ENCODE results near the gene SP100.

SP100 gene

DNA sequence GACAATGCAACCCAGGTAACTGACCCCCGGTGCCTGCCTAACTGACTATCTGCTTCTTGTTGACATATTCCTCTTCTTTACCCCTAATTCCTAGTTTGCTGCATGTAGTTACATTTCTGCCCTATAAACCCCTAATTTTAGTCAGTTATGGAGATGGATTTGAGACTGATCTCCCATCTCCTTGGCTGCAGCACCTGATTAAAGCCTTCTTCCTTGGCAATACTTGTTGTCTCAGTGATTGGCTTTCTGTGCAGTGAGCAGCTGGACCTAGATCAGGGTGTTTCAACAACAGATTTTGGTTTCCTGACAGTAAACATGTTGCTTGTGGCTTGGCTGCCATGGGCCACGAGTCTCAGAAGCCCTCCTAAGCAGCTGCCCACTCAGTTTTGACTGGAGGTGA lies 105.4 kb downstream of the SP100 start:
- TF ChIP-seq CREB1 (IDR thresholded peaks at IDR 0.05; ENCODE audit: low read depth) (no peak), EP300 (IDR thresholded peaks at IDR 0.05; ENCODE audit: borderline replicate concordance) (no peak), TEAD4 (IDR thresholded peaks at IDR 0.05) (no peak), MAX (IDR thresholded peaks at IDR 0.05) (no peak), TAF1 (IDR thresholded peaks at IDR 0.05; ENCODE audit: low read depth) (no peak), TCF12 (IDR thresholded peaks at IDR 0.05; ENCODE audit: low read depth) (no peak), NFIC (IDR thresholded peaks at IDR 0.05) (no peak), EGR1 (IDR thresholded peaks at IDR 0.05) (no peak), YY1 (IDR thresholded peaks at IDR 0.05; ENCODE audit: low read depth) (no peak), RAD21 (IDR thresholded peaks at IDR 0.05; ENCODE audit: low read depth) (no peak), FOXM1 (IDR thresholded peaks at IDR 0.05; ENCODE audit: borderline replicate concordance, low read depth) (no peak), ZBTB7A (IDR thresholded peaks at IDR 0.05; ENCODE audit: low read depth) (no peak), CEBPB (IDR thresholded peaks at IDR 0.05) (no peak)
- TF ChIP-seq, protein P1, sequence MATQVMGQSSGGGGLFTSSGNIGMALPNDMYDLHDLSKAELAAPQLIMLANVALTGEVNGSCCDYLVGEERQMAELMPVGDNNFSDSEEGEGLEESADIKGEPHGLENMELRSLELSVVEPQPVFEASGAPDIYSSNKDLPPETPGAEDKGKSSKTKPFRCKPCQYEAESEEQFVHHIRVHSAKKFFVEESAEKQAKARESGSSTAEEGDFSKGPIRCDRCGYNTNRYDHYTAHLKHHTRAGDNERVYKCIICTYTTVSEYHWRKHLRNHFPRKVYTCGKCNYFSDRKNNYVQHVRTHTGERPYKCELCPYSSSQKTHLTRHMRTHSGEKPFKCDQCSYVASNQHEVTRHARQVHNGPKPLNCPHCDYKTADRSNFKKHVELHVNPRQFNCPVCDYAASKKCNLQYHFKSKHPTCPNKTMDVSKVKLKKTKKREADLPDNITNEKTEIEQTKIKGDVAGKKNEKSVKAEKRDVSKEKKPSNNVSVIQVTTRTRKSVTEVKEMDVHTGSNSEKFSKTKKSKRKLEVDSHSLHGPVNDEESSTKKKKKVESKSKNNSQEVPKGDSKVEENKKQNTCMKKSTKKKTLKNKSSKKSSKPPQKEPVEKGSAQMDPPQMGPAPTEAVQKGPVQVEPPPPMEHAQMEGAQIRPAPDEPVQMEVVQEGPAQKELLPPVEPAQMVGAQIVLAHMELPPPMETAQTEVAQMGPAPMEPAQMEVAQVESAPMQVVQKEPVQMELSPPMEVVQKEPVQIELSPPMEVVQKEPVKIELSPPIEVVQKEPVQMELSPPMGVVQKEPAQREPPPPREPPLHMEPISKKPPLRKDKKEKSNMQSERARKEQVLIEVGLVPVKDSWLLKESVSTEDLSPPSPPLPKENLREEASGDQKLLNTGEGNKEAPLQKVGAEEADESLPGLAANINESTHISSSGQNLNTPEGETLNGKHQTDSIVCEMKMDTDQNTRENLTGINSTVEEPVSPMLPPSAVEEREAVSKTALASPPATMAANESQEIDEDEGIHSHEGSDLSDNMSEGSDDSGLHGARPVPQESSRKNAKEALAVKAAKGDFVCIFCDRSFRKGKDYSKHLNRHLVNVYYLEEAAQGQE (IDR thresholded peaks at IDR 0.05; ENCODE audit: low read depth): no peak
- TF ChIP-seq, protein P2, sequence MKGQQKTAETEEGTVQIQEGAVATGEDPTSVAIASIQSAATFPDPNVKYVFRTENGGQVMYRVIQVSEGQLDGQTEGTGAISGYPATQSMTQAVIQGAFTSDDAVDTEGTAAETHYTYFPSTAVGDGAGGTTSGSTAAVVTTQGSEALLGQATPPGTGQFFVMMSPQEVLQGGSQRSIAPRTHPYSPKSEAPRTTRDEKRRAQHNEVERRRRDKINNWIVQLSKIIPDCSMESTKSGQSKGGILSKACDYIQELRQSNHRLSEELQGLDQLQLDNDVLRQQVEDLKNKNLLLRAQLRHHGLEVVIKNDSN (IDR thresholded peaks at IDR 0.05): no peak

DNA sequence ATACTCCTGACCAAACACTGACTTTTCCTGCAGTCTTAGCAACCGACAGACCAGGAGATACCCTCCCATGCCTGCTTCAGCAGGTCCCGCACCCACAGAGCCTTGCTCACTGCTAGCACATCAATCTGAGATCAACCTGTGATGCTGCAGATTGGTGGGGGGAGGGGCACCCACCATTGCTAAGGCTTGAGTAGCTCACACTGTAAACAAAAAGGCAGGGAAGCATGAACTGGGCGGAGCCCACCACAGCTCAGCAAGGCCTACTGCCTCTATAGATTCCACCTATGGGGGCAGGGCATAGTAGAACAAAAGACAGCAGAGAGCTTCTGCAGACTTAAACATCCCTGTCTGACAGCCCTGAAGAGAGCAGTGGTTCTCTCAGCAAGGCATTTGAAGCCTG lies 109.7 kb downstream of the SP100 start:
- TF ChIP-seq, protein P2 (IDR thresholded peaks at IDR 0.05): no peak
- TF ChIP-seq TAF1 (IDR thresholded peaks at IDR 0.05; ENCODE audit: low read depth) (no peak), TCF12 (IDR thresholded peaks at IDR 0.05; ENCODE audit: low read depth) (no peak), CREB1 (IDR thresholded peaks at IDR 0.05; ENCODE audit: low read depth) (no peak), MAX (IDR thresholded peaks at IDR 0.05) (no peak), EGR1 (IDR thresholded peaks at IDR 0.05) (no peak), EP300 (IDR thresholded peaks at IDR 0.05; ENCODE audit: borderline replicate concordance) (no peak)
- TF ChIP-seq, protein P1 (IDR thresholded peaks at IDR 0.05; ENCODE audit: low read depth): no peak

DNA sequence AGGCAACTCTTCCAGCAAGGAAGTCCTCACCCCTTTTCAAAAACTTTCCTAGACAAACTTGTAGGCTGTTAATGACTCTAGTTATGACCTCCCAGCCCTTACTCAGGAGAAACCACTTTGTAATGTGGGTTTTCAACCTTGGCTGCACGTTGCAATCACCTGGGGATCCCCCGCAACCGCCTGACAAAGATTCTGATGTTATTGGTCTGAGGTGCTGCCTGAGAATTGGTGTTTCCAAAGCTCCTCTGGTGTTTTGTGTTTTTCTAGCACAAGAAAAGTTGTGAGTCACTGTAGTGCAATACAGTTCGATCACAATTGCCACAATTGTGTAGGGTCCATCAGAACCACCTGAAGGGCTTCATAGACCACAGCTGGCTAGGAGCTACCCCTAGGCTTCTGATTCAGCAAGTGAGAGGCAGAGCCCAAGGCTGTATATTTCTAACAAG lies 121.6 kb downstream of the SP100 start:
- no peak for TF ChIP-seq CEBPB (IDR thresholded peaks at IDR 0.05)
- TF ChIP-seq, protein P2 (IDR thresholded peaks at IDR 0.05): no peak
- no peak for TF ChIP-seq CREB1 (IDR thresholded peaks at IDR 0.05; ENCODE audit: low read depth)
- TF ChIP-seq ZBTB7A (IDR thresholded peaks at IDR 0.05; ENCODE audit: low read depth): no peak
- no peak for TF ChIP-seq TEAD4 (IDR thresholded peaks at IDR 0.05)
- TF ChIP-seq YY1 (IDR thresholded peaks at IDR 0.05; ENCODE audit: low read depth): no peak
- no peak for TF ChIP-seq FOXM1 (IDR thresholded peaks at IDR 0.05; ENCODE audit: borderline replicate concordance, low read depth)
- no peak for TF ChIP-seq RAD21 (IDR thresholded peaks at IDR 0.05; ENCODE audit: low read depth)
- no peak for TF ChIP-seq EP300 (IDR thresholded peaks at IDR 0.05; ENCODE audit: borderline replicate concordance)
- no peak for TF ChIP-seq TCF12 (IDR thresholded peaks at IDR 0.05; ENCODE audit: low read depth)
- no peak for TF ChIP-seq MAX (IDR thresholded peaks at IDR 0.05)
- no peak for TF ChIP-seq TAF1 (IDR thresholded peaks at IDR 0.05; ENCODE audit: low read depth)
- TF ChIP-seq, protein P1 (IDR thresholded peaks at IDR 0.05; ENCODE audit: low read depth): no peak
- no peak for TF ChIP-seq NFIC (IDR thresholded peaks at IDR 0.05)
- no peak for TF ChIP-seq EGR1 (IDR thresholded peaks at IDR 0.05)

DNA sequence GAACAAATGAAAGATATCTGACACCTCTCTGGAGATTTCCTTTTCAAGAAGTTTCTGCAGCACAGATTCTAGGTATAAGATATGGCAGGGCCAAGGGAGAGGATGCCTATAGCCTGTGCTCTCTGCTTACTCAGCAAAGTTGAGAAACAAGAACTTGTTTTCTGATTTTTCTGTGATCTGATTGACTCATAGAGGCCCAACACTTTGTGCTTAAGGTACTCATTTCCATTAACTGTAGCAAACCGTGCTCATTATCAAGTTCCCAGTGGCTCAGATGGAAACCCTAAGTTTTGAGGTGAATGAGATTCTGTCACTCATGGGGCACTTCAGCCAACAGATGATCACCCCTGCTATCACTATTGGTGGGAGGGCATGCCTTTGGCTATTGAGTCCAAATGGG lies 124.3 kb downstream of the SP100 start:
- TF ChIP-seq YY1 (IDR thresholded peaks at IDR 0.05; ENCODE audit: low read depth) (no peak), TEAD4 (IDR thresholded peaks at IDR 0.05) (no peak), RAD21 (IDR thresholded peaks at IDR 0.05; ENCODE audit: low read depth) (no peak), MAX (IDR thresholded peaks at IDR 0.05) (no peak), CREB1 (IDR thresholded peaks at IDR 0.05; ENCODE audit: low read depth) (no peak), EP300 (IDR thresholded peaks at IDR 0.05; ENCODE audit: borderline replicate concordance) (no peak), CEBPB (IDR thresholded peaks at IDR 0.05) (no peak), TCF12 (IDR thresholded peaks at IDR 0.05; ENCODE audit: low read depth) (no peak), FOXM1 (IDR thresholded peaks at IDR 0.05; ENCODE audit: borderline replicate concordance, low read depth) (no peak), EGR1 (IDR thresholded peaks at IDR 0.05) (no peak), NFIC (IDR thresholded peaks at IDR 0.05) (no peak), ZBTB7A (IDR thresholded peaks at IDR 0.05; ENCODE audit: low read depth) (no peak), TAF1 (IDR thresholded peaks at IDR 0.05; ENCODE audit: low read depth) (no peak)
- TF ChIP-seq, protein P2 (IDR thresholded peaks at IDR 0.05): no peak
- TF ChIP-seq, protein P1 (IDR thresholded peaks at IDR 0.05; ENCODE audit: low read depth): no peak

All from Ishikawa (cell line).